Measurements from ENCODE around the gene DLG1. TPM values are rescaled to one million over a fixed set of nuclear protein-coding genes. Genes with fewer than 3 reads are reported as not detected.

Gene DLG1
- total RNA-seq, 1 experiment from 2014 or later, result 75.1 TPM

GRCh38 chr3:197023241-197023997 is 275.0 kb downstream of the DLG1 start:
- Histone ChIP-seq H3K36me3 (no peaks in the 10 kb centered on the region), H3K27me3 (no peaks in the 10 kb centered on the region; the same call in 1 of the 2 replicates), H3K4me1 (no peaks in the 10 kb centered on the region), H3K9me3 (replicated peaks) (no peaks in the 10 kb centered on the region), H3K4me3 (peak overlapping the region; percentile 43), H3K27ac (no peak overlapping the region)
- DNase-seq, result peak in 1 of 2 experiments; percentile 44

DNA sequence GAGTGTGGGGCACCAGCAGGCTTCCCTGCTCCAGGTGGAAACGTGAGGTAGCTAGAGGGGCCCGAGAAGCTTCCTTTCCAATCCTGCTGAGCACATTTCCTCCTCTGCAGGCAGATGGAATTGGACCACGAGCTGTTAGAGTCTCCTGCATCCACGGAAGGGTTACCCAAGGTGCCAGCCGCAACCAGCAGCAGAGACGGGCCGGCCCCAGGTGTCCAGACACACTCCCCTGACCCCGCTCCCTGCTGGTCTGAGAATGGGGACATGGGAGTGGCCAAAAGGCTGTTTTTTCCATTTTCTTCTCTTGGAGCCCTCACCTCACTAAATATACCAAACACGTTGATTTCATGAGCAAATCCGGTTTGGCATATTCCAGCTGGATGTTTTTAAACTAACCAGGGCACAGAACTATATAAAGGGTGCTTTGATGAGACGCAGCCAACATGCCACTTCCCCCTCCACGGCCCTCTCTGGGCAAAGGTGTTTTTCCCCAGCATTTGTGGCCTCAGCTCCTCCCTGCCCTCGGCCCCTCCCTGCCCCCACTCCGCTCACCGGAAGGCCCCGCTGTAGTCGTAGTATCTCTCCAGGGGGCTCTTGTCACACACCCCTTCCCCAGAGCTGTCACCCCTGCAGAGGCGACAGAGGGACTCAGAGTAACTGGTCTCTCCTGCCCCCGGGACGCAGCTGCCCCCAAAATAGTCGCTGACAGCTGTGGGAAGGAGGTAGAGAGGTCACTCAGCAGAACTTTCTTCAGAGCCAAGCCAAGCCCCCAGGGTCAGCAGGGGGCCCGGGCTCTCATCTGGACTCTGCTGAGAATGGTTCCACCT is 275.8 kb downstream of the DLG1 start:
- Histone ChIP-seq H3K4me3 (peak overlapping the region; percentile 43), H3K27me3 (no peaks in the 10 kb centered on the region; the same call in 1 of the 2 replicates), H3K4me1 (no peaks in the 10 kb centered on the region), H3K9me3 (replicated peaks) (no peaks in the 10 kb centered on the region), H3K36me3 (no peaks in the 10 kb centered on the region), H3K27ac (no peak overlapping the region)
- DNase-seq, result peak in 1 of 2 experiments; percentile 39

- no peaks in the 10 kb centered on the region for H3K36me3 ChIP-seq
- H3K27ac ChIP-seq, result no peak overlapping the region
- H3K4me3 ChIP-seq, result no peak overlapping the region
- H3K4me1 ChIP-seq, result no peaks in the 10 kb centered on the region
- H3K9me3 ChIP-seq (replicated peaks), result no peaks in the 10 kb centered on the region
- no peak for DNase-seq
- no peaks in the 10 kb centered on the region; the same call in 1 of the 2 replicates for H3K27me3 ChIP-seq
These were observed 276.5 kb downstream of the DLG1 start for GRCh38 chr3:197021729-197022404.

GRCh38 chr3:197021231-197021630 is 277.2 kb downstream of the DLG1 start:
- no peaks in the 10 kb centered on the region for H3K4me1 ChIP-seq
- no peak overlapping the region for H3K27ac ChIP-seq
- H3K9me3 ChIP-seq (replicated peaks), result no peaks in the 10 kb centered on the region
- no peak for DNase-seq
- no peaks in the 10 kb centered on the region; the same call in 1 of the 2 replicates for H3K27me3 ChIP-seq
- no peak overlapping the region for H3K4me3 ChIP-seq
- no peaks in the 10 kb centered on the region for H3K36me3 ChIP-seq

- H3K27me3 ChIP-seq, result no peaks in the 10 kb centered on the region; the same call in 1 of the 2 replicates
- no peak for DNase-seq
These were observed 278.9 kb downstream of the DLG1 start for GRCh38 chr3:197019535-197019934.

DNA sequence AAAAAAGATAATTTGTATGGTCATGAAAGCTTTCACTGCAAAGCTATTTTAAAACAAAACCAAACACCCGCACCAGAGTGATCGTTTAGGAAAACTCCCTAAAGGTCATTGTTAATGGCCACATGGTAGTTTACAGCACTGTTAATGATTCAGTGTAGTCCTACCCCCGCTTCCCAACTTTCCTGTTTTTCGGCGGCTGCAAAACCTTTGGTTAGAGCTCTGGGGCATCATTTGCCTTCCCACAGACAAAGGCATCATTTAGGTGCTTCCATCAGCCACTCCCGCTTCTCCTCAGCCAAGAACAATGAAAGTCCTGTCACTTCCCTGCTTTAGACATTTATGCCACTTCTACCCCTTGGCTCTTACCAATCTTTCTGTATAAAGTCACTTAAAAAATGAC is 279.4 kb downstream of the DLG1 start:
- H3K4me3 ChIP-seq, result no peak overlapping the region
- no peaks in the 10 kb centered on the region for H3K4me1 ChIP-seq
- DNase-seq, result no peak
- no peaks in the 10 kb centered on the region for H3K36me3 ChIP-seq
- H3K9me3 ChIP-seq (replicated peaks), result no peaks in the 10 kb centered on the region
- no peaks in the 10 kb centered on the region; the same call in 1 of the 2 replicates for H3K27me3 ChIP-seq
- no peak overlapping the region for H3K27ac ChIP-seq

More at GRCh38 chr3:197019535-197019934, 278.9 kb downstream of the DLG1 start:
- no peak overlapping the region for H3K4me3 ChIP-seq
- no peaks in the 10 kb centered on the region for H3K36me3 ChIP-seq
- H3K9me3 ChIP-seq (replicated peaks), result no peaks in the 10 kb centered on the region
- H3K27ac ChIP-seq, result no peak overlapping the region
- H3K4me1 ChIP-seq, result no peaks in the 10 kb centered on the region

DNA sequence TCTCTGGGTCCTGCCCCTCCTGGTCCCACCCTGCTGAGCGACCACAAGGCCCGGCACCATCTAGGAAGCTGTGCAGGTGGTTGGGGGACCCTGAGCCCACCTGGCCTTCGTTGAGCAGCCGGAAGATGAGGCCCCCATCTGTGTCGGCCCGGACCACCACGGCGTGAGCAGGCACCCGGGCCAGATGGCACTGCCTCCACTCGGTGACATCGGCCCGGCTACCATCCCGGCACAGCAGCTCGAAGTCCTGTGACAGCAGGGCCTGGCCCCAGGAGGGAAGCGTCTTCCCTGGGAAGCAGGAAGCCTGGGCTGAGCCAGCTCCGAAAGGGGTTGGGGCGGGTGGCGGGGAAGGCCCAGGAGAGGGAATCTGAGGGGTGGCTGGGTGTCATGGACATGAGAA is 281.4 kb downstream of the DLG1 start:
- H3K4me3 ChIP-seq, result no peak overlapping the region
- DNase-seq, result no peak
- no peaks in the 10 kb centered on the region for H3K9me3 ChIP-seq (replicated peaks)
- H3K4me1 ChIP-seq, result no peaks in the 10 kb centered on the region
- no peak overlapping the region for H3K27ac ChIP-seq
- no peaks in the 10 kb centered on the region for H3K36me3 ChIP-seq
- no peaks in the 10 kb centered on the region; the same call in 1 of the 2 replicates for H3K27me3 ChIP-seq

- no peaks in the 10 kb centered on the region for H3K36me3 ChIP-seq
- no peaks in the 10 kb centered on the region; the same call in 1 of the 2 replicates for H3K27me3 ChIP-seq
- H3K4me1 ChIP-seq, result no peaks in the 10 kb centered on the region; the same call in 1 of the 2 replicates
- no peak for DNase-seq
- H3K4me3 ChIP-seq, result no peak overlapping the region
- no peaks in the 10 kb centered on the region for H3K9me3 ChIP-seq (replicated peaks)
- no peak overlapping the region for H3K27ac ChIP-seq
These were observed 282.3 kb downstream of the DLG1 start for GRCh38 chr3:197015790-197016736.

- Histone ChIP-seq H3K27me3 (no peaks in the 10 kb centered on the region; the same call in 1 of the 2 replicates), H3K4me3 (no peak overlapping the region), H3K27ac (no peak overlapping the region), H3K4me1 (no peaks in the 10 kb centered on the region; the same call in 1 of the 2 replicates), H3K9me3 (replicated peaks) (no peaks in the 10 kb centered on the region), H3K36me3 (no peaks in the 10 kb centered on the region)
- no peak for DNase-seq
These were observed 283.4 kb downstream of the DLG1 start for GRCh38 chr3:197014942-197015575.

DNA sequence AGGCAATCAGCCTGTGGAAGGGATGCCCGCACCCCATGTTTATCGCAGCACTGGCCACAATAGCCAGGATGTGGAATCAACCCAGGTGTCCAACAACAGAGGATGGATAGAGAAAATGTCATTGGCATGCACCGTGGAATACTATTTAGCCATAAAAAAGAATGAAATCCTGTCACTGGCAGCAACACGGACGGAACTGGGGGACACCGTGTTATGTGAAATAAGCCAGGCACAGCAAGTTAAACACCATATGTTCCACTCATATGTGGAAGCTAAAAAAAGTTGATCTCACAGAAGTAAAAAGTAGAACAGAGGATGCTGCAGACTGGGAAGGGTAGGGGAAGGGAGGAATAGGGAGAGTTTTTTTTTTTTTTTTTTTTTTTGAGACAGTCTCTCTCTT is 284.4 kb downstream of the DLG1 start:
- Histone ChIP-seq H3K36me3 (no peaks in the 10 kb centered on the region), H3K4me1 (no peaks in the 10 kb centered on the region; the same call in 1 of the 2 replicates), H3K27ac (no peak overlapping the region), H3K4me3 (no peak overlapping the region), H3K27me3 (no peaks in the 10 kb centered on the region; the same call in 1 of the 2 replicates), H3K9me3 (replicated peaks) (no peaks in the 10 kb centered on the region)
- DNase-seq, result no peak

GRCh38 chr3:197012540-197012883 is 285.9 kb downstream of the DLG1 start:
- DNase-seq, result no peak
- H3K27ac ChIP-seq, result no peak overlapping the region
- H3K4me1 ChIP-seq, result no peaks in the 10 kb centered on the region; the same call in 1 of the 2 replicates
- no peaks in the 10 kb centered on the region for H3K36me3 ChIP-seq
- H3K4me3 ChIP-seq, result no peak overlapping the region
- no peaks in the 10 kb centered on the region for H3K27me3 ChIP-seq
- H3K9me3 ChIP-seq (replicated peaks), result no peaks in the 10 kb centered on the region

- no peak for DNase-seq
- H3K27ac ChIP-seq, result no peak overlapping the region
- no peak overlapping the region for H3K4me3 ChIP-seq
- no peaks in the 10 kb centered on the region for H3K36me3 ChIP-seq
- H3K4me1 ChIP-seq, result no peaks in the 10 kb centered on the region; the same call in 1 of the 2 replicates
- no peaks in the 10 kb centered on the region for H3K27me3 ChIP-seq
- no peaks in the 10 kb centered on the region for H3K9me3 ChIP-seq (replicated peaks)
These were observed 286.5 kb downstream of the DLG1 start for GRCh38 chr3:197011780-197012539.

All from SJCRH30 (cell line).